Nephron (organoid): ENCODE data around the gene PI4K2A.

Source experiments
- H3K27ac Mint-ChIP-seq, 3 experiments: 2 replicates each; pipeline ENCODE4 v1.8.0; 2020; ENCODE audit warnings: mixed read lengths in 3 of 3, mild to moderate bottlenecking in 2 of 3, moderate library complexity in 1 of 3
- H3K27me3 Mint-ChIP-seq: 2 replicates; pipeline ENCODE4 v1.8.0; 2021; ENCODE audit warnings: low read depth, mild to moderate bottlenecking, moderate library complexity, mixed read lengths
- H3K36me3 Mint-ChIP-seq: 2 replicates; pipeline ENCODE4 v1.8.0; 2020; ENCODE audit warnings: low read depth, mixed read lengths
- H3K4me1 Mint-ChIP-seq: 2 replicates; pipeline ENCODE4 v1.8.0; 2020; ENCODE audit warnings: mixed read lengths
- H3K4me3 Mint-ChIP-seq, 3 experiments: 2 replicates each; pipeline ENCODE4 v1.8.0; 2020; ENCODE audit warnings: mild to moderate bottlenecking in 3 of 3, mixed read lengths in 3 of 3, moderate library complexity in 2 of 3
- H3K9me3 Mint-ChIP-seq: 2 replicates; pipeline ENCODE4 v1.8.0; 2020; ENCODE audit warnings: mixed read lengths
- TF ChIP-seq, protein P1 (sequence below), 3 experiments: fragments of 200-600 bp; sonication (generic); IDR thresholded peaks; one replicate each; pipeline ENCODE4 v1.5.0; 2021; ENCODE audit warnings: antibody characterized with exemption in 3 of 3; ENCODE audit not compliant: unreplicated experiment in 3 of 3

The PI4K2A gene

DNA sequence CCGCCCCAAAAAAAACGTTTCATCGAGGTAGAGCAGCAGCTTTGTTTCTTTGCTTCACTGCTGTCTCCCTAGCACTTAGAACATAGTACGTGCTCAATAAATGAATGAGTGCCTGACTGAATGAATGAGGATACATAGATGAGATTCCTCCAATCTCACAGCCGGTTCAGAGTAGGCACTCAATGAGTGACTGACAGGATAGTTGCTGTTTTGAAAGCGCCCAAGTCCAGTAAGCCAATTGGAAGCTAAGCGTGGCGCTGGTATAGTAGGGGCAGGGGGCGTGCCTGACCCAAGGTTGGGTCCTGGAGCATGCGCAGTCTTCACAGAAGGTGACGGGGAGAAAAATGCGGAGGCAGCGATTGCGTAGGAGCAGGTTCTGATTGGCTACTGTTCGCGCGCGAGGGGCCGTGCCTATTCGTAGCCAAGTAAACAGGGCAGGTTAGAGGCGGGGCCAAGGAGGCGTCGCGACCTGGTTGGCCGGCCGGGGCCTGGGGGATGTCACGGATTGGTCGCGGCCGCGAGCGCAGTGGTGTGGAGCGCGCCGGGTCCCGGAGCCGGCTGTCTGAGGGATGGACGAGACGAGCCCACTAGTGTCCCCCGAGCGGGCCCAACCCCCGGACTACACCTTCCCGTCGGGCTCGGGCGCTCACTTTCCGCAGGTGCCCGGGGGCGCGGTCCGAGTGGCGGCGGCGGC, at the start of gene PI4K2A:
PI4K2A (plus strand) TSS at position 498 of the 694 bp plus-strand sequence; CDS start at position 570, 72 bp downstream.
- Mint-ChIP-seq H3K27ac (peak within 1 kb of the TSS; percentile 56 to 95 (median 94)), H3K4me3 (peak within 1 kb of the TSS; percentile 99 to 100 (median 99)), H3K36me3 (peaks cover 16% of the 10 kb centered on the region), H3K27me3 (peaks cover 5% of the 10 kb centered on the region), H3K4me1 (peaks cover 19% of the 10 kb centered on the region), H3K9me3 (no peaks in the 10 kb centered on the region)
- TF ChIP-seq, protein P1, sequence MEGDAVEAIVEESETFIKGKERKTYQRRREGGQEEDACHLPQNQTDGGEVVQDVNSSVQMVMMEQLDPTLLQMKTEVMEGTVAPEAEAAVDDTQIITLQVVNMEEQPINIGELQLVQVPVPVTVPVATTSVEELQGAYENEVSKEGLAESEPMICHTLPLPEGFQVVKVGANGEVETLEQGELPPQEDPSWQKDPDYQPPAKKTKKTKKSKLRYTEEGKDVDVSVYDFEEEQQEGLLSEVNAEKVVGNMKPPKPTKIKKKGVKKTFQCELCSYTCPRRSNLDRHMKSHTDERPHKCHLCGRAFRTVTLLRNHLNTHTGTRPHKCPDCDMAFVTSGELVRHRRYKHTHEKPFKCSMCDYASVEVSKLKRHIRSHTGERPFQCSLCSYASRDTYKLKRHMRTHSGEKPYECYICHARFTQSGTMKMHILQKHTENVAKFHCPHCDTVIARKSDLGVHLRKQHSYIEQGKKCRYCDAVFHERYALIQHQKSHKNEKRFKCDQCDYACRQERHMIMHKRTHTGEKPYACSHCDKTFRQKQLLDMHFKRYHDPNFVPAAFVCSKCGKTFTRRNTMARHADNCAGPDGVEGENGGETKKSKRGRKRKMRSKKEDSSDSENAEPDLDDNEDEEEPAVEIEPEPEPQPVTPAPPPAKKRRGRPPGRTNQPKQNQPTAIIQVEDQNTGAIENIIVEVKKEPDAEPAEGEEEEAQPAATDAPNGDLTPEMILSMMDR (IDR thresholded peaks at IDR 0.05; ENCODE audit: unreplicated experiment in 3 of 3), result no peak

DNA sequence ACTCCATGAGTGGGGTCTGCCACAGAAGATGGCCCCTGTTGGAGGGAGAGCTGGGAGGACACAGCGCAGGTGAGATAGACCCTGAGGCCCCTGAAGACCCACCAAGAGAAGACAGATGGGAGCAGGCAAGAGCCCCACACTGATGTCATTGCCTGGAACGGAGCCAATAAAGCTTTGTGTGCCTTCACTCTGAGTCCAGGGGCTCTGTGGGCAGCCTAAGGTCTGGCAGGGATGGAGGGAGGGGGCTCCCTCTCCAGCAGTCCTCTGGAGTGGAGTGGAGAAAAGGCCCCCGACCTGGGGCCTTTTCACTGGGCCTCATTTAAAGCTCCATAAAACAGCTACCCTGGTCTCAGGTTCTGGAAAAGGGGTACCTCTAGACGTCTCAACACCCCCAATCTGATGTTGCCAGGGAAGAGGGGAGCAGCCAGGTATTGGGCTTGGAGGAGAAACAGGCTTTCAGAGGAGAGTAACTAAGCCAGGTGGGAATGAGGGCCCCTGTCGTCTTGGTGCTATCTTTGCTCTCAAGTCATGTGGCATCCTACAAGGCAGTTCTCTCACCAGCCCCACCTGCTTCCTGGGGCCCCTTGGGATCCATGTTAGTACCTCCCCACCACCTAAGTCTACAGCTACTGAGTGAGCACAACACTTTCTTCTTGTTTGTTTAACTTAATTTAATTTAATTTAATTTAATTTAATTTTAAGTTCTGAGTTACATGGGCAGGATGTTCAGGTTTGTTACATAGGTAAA, 49.5 kb upstream of the PI4K2A start:
- Mint-ChIP-seq H3K4me3 (no peak overlapping the region), H3K4me1 (no peaks in the 10 kb centered on the region), H3K27me3 (no peaks in the 10 kb centered on the region), H3K36me3 (no peaks in the 10 kb centered on the region), H3K9me3 (no peaks in the 10 kb centered on the region), H3K27ac (no peak overlapping the region)
- TF ChIP-seq, protein P1 (IDR thresholded peaks at IDR 0.05; ENCODE audit: unreplicated experiment in 3 of 3), result no peak

DNA sequence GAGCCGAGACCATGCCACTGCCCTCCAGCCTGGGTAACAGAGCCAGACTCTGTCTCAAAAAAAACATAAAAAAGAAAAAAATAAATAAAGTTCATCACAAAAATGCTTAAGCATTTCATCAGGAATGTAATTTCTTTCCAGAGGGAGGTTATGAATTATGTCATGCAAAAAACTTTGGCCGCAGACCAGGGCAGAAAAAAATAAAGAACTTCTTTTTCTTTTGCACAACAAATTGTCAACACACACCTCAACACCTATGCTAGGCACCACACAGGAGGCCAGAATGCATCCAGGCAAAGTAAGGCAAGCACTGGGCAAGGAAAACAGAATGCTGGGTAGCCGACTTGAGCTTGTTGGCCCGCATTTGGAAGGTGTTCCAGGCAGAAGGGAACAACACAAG, 47.0 kb upstream of the PI4K2A start:
- H3K27me3 Mint-ChIP-seq, result no peaks in the 10 kb centered on the region

DNA sequence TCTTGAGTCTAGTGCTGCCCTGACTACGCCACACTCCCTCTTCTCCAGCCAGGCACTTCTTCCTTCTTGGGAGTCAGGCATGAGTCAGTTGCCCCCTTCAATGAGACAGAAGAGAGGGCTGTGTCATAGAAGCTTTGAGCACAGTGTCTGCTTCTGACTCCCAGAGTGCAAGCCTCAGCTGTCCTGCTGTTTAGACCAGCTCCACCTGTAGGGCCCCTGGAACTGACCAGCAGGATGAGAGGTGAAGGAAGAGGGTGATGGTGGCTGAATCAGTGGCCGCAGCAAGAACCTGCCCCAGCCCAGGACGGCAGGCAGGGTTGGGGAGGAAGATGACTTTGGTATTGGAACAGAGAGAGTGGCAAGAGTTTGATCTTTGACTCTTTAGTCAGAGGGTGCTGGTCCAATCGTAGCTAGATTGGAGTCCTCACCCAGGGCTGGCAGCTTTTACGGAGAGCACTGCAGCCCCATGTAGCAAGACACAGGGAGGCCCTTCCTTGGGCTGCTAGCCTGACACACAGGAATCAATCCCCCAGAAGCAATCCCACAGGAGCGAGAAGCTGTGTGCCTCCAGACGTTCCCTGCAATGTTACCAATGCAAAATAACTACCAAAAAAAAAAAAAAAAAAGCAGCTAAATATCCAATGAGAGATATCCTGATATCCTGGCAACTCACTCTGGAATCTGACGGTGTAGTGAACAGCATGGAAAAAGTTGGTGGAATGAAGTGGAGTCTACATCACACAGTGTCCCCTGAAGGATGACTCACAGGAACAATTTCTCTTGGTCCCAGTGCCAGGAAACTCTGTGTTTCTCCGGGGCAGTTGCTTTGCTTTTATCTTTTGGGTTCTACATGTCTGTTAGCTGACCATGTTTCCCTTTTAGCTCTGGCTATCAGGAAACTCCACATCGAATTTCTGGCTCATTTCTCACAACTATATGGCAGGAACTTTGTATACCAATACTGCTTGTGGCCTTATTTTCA, 44.1 kb upstream of the PI4K2A start:
- Mint-ChIP-seq H3K36me3 (no peaks in the 10 kb centered on the region), H3K4me1 (peaks cover 4% of the 10 kb centered on the region), H3K27me3 (peaks cover 2% of the 10 kb centered on the region), H3K4me3 (no peak overlapping the region), H3K27ac (no peak overlapping the region), H3K9me3 (no peaks in the 10 kb centered on the region)
- TF ChIP-seq, protein P1 (IDR thresholded peaks at IDR 0.05; ENCODE audit: unreplicated experiment in 3 of 3), result no peak

More for the DNA sequence above, 47.0 kb upstream of the PI4K2A start:
- H3K4me3 Mint-ChIP-seq, result no peak overlapping the region
- TF ChIP-seq, protein P1 (IDR thresholded peaks at IDR 0.05; ENCODE audit: unreplicated experiment in 3 of 3), result no peak
- no peaks in the 10 kb centered on the region for H3K4me1 Mint-ChIP-seq
- no peaks in the 10 kb centered on the region for H3K36me3 Mint-ChIP-seq
- H3K9me3 Mint-ChIP-seq, result no peaks in the 10 kb centered on the region
- H3K27ac Mint-ChIP-seq, result peak overlapping the region in 2 of 3 experiments; percentile 44 to 54

DNA sequence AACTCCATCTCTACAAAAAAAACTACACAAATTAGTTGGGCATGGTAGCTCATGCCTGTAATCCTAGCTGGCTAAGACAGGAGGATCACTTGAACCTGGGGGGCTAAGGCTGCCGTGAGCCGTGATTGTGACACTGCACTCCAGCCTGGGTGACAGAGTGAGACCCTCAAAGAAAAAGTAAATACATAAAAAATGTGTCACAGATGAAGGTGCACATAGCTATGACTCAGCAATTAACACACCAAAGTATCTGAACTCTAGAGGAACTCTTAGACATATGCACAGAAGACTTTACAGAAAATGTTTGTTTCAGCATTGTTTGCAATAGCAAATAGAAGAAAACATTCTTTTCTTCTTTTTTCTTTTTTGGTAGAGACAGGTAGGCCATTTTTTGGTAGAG, 42.7 kb upstream of the PI4K2A start:
- TF ChIP-seq, protein P1 (IDR thresholded peaks at IDR 0.05; ENCODE audit: unreplicated experiment in 3 of 3), result no peak
- Mint-ChIP-seq H3K36me3 (no peaks in the 10 kb centered on the region), H3K27me3 (peaks cover 5% of the 10 kb centered on the region), H3K9me3 (no peaks in the 10 kb centered on the region), H3K27ac (no peak overlapping the region), H3K4me3 (no peak overlapping the region), H3K4me1 (peaks cover 4% of the 10 kb centered on the region)
